ENCODE results near the gene EFCAB12. TPM values are rescaled to one million over a fixed set of nuclear protein-coding genes. Genes with fewer than 3 reads are reported as not detected.

Gene EFCAB12
- total RNA-seq, 6 donors from 2014 or later, result 0.72 to 10.5 (median 5.1) TPM

DNA sequence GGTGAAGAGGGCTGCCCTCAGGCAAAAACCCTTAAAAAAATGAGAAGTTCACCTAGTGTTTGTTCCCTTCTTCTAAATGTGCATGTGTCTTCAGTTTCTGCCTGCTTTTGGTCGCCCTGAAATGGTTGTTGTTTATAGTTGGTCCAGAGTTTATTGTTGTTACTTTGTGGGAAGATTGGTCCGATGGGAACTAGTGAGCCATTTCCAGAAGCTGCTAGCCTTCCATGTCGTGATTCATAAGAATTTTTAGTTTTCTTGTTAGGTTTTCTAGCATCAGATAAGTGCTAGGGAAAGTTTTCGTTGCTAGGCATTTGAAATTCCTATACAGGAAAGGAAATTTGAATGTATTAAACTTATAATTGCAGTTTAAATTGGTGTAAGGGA lies 45.3 kb upstream of the EFCAB12 start:
- H3K9me3 ChIP-seq, result no peaks in the 10 kb centered on the region
- no peak overlapping the region for H3K4me3 ChIP-seq
- WGBS, 2 donors, result 61 to 80% methylated on average over 4 of the region's 4 CpGs
- TF ChIP-seq EP300 (IDR thresholded peaks at IDR 0.05) (no peak), POLR2AphosphoS5 (IDR thresholded peaks at IDR 0.05) (no peak), POLR2A (IDR thresholded peaks at IDR 0.05) (no peak)
- TF ChIP-seq, protein P1, sequence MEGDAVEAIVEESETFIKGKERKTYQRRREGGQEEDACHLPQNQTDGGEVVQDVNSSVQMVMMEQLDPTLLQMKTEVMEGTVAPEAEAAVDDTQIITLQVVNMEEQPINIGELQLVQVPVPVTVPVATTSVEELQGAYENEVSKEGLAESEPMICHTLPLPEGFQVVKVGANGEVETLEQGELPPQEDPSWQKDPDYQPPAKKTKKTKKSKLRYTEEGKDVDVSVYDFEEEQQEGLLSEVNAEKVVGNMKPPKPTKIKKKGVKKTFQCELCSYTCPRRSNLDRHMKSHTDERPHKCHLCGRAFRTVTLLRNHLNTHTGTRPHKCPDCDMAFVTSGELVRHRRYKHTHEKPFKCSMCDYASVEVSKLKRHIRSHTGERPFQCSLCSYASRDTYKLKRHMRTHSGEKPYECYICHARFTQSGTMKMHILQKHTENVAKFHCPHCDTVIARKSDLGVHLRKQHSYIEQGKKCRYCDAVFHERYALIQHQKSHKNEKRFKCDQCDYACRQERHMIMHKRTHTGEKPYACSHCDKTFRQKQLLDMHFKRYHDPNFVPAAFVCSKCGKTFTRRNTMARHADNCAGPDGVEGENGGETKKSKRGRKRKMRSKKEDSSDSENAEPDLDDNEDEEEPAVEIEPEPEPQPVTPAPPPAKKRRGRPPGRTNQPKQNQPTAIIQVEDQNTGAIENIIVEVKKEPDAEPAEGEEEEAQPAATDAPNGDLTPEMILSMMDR (IDR thresholded peaks at IDR 0.05), result no peak
- H3K36me3 ChIP-seq, result peaks cover 7 to 66% (median 31%) of the 10 kb centered on the region in 4 donors
- ATAC-seq (ENCODE audit: low FRiP score in 2 of 2) (no peak), DNase-seq (no peak)
- no peaks in the 10 kb centered on the region for H3K27me3 ChIP-seq
- peaks cover 0 to 4% (median 0%) of the 10 kb centered on the region in 4 donors for H3K4me1 ChIP-seq
- no peak overlapping the region for H3K27ac ChIP-seq

DNA sequence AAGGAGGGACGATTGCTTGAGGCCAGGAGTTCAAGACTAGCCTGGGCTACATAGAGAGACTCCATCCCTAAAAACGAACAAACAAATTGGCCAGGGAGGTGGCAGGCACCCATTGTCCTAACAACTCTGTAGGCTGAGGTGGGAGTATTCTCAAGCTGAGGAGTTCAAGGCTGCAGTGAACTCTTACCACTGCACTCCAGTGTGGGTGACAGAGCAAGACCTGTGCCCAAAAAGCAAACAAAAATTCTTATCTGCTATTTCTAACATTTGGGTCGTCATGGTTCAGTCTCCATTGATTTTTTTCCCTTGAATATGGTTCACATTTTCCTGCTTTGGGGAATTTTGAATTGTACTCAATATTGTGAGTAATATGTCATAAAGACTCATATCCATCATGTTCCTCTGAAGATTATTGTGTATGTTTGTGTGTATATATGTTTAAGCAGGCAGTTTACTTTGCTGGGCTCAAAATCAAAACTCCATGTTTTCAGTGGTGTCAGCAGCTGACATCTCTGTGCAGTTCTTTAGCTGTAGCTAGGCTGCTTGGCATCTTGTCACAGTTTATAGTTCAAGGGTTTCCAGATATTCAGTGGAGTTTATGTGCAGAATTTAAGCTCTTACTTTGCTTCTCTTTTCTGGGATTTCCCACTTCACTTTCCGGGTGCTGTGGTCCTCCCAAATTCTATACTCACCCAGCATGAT lies 44.8 kb upstream of the EFCAB12 start:
- no peak for ATAC-seq (ENCODE audit: low FRiP score in 2 of 2)
- 77 to 83% methylated on average over 4 of the region's 4 CpGs for WGBS, 2 donors
- Histone ChIP-seq H3K27me3 (no peaks in the 10 kb centered on the region), H3K27ac (no peak overlapping the region), H3K9me3 (no peaks in the 10 kb centered on the region), H3K4me1 (peaks cover 0 to 4% (median 0%) of the 10 kb centered on the region in 4 donors), H3K36me3 (peaks cover 7 to 61% (median 26%) of the 10 kb centered on the region in 4 donors), H3K4me3 (no peak overlapping the region)
- TF ChIP-seq POLR2A (IDR thresholded peaks at IDR 0.05) (no peak), POLR2AphosphoS5 (IDR thresholded peaks at IDR 0.05) (no peak), EP300 (IDR thresholded peaks at IDR 0.05) (no peak)
- TF ChIP-seq, protein P1 (IDR thresholded peaks at IDR 0.05), result no peak
- DNase-seq, result no peak

DNA sequence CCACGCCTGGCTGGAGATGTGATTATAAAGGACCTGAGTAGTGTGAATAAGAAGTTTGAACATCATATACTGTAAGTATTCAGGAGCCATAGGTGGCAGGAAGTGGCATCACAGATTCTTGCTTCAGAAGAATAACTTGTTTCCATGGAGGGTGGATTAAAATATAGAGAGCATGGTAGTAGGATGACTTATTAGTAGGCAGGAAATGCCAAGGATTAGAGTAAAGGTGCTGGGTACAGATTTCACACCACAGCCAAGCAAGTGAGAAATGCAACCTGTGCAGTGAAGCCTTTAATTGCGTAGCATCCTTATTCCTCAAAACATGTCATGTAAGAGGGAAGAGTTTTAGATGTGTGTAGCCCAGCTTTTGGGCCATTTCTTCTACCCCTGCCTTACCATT lies 42.4 kb upstream of the EFCAB12 start:
- Histone ChIP-seq H3K9me3 (no peaks in the 10 kb centered on the region), H3K27ac (no peak overlapping the region), H3K36me3 (peaks cover 0 to 47% (median 16%) of the 10 kb centered on the region in 4 donors), H3K4me1 (peaks cover 0 to 4% (median 0%) of the 10 kb centered on the region in 4 donors), H3K27me3 (no peaks in the 10 kb centered on the region), H3K4me3 (no peak overlapping the region)
- no peak for TF ChIP-seq EP300 (IDR thresholded peaks at IDR 0.05)
- no peak for TF ChIP-seq POLR2A (IDR thresholded peaks at IDR 0.05)
- no peak for TF ChIP-seq POLR2AphosphoS5 (IDR thresholded peaks at IDR 0.05)
- TF ChIP-seq, protein P1 (IDR thresholded peaks at IDR 0.05), result no peak
- ATAC-seq (ENCODE audit: low FRiP score in 2 of 2) (no peak), DNase-seq (no peak)
- 100% methylated on average over 2 of the region's 2 CpGs for WGBS, 2 donors

DNA sequence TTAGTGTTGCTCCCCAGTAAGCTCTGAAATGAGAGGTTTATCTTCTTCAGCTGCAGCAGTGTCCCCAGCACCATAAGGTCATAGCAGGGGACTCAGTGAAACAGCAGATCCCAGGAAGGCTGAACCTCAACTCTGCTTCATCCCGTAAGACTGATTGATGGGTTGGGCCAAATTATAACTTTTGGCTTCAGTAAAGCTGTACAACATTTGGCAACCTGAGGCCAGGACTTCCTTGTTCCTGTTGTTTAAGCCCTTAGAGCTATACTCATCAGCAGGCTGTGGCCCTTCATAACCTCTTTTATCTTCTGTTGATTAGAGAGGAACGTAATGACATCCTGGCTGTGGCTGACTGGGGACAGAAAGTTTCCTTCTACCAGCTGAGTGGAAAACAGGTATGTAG lies 40.6 kb upstream of the EFCAB12 start:
- Histone ChIP-seq H3K9me3 (no peaks in the 10 kb centered on the region), H3K36me3 (peaks cover 2 to 42% (median 16%) of the 10 kb centered on the region in 4 donors), H3K4me3 (no peak overlapping the region), H3K27ac (no peak overlapping the region), H3K4me1 (peaks cover 0 to 4% (median 0%) of the 10 kb centered on the region in 4 donors), H3K27me3 (no peaks in the 10 kb centered on the region)
- no peak for ATAC-seq (ENCODE audit: low FRiP score in 2 of 2)
- DNase-seq, result no peak
- 32 to 75% methylated on average over 1 to 2 of the region's 2 CpGs for WGBS, 2 donors
- TF ChIP-seq POLR2AphosphoS5 (IDR thresholded peaks at IDR 0.05), result no peak

DNA sequence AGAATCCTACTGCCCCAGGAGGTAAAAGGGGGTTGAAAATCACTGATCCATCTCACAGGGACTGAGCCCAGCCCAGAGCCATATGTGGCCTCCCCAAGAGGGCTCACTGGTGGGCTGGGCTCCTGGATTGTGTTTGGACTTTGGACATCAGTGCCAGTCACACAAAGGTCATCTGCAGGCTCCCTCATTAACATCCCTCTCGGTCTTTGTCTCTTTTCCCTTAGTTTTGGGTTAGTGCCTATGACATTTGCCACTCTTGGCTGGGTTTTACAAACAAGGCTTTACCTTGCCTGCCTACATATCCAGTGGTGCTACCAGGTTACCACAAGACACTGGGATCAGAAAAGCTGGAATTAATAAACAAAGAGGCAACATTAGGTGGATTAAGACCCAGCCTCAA lies 39.5 kb upstream of the EFCAB12 start:
- no peaks in the 10 kb centered on the region for H3K9me3 ChIP-seq
- H3K4me3 ChIP-seq, result no peak overlapping the region
- TF ChIP-seq, protein P1 (IDR thresholded peaks at IDR 0.05), result no peak
- TF ChIP-seq POLR2A (IDR thresholded peaks at IDR 0.05) (no peak), EP300 (IDR thresholded peaks at IDR 0.05) (no peak)
- no peak for DNase-seq
- H3K36me3 ChIP-seq, result peaks cover 2 to 50% (median 18%) of the 10 kb centered on the region in 4 donors
- H3K4me1 ChIP-seq, result peaks cover 0 to 4% (median 0%) of the 10 kb centered on the region in 4 donors
- H3K27me3 ChIP-seq, result no peaks in the 10 kb centered on the region
- H3K27ac ChIP-seq, result no peak overlapping the region
- ATAC-seq (ENCODE audit: low FRiP score in 2 of 2), result no peak
- WGBS, 2 donors, result 89 to 94% methylated on average over 1 of the region's 1 CpG
